PC-9 (cell line): ENCODE measurements around the gene CDHR5.

Experiments used
- CTCF ChIP-seq: fragments of 200-600 bp; sonication (generic); conservative IDR thresholded peaks from 2 replicates; pipeline ENCODE4 v1.6.1; 2017; ENCODE audit warnings: mixed run types, antibody characterized with exemption, mild to moderate bottlenecking, moderate library complexity
- EZH2 ChIP-seq: fragments of 200-600 bp; sonication (generic); IDR thresholded peaks from 2 replicates; pipeline ENCODE4 v1.8.0; 2017; ENCODE audit warnings: antibody characterized with exemption, low read depth

- TF ChIP-seq CTCF (no peak), EZH2 (no peak)
These were observed 8.2 kb downstream of the CDHR5 start for GRCh38 chr11:616320-617198.
